Activated CD8-positive, alpha-beta T cell treated with anti-CD3 and anti-CD28 coated beads, Interleukin-2, amount 10 ng/mL, durations not matched to agents 7 days and 5 days (primary cell): ENCODE results near the gene OR14A2. TPM values are rescaled to one million over a fixed set of nuclear protein-coding genes. Genes with fewer than 3 reads are reported as not detected.
"Not testable (repeated sequence)": the region's sequence is repeated elsewhere in the genome, so short reads cannot be mapped to it uniquely, and the experiment has no call there.

Experiments used
- ATAC-seq: fragments of 150-1000 bp; cut with Tn5 transposase; one replicate; pipeline ENCODE4 v1.10.0; 2021; ENCODE audit warnings: moderate library complexity
- CTCF ChIA-PET: fragments of 350-600 bp; sonication (Branson Sonifier 250); formaldehyde crosslinking; loops from one replicate; lab custom pipeline; 2021; ENCODE audit warnings: antibody characterized with exemption; lab: Charles Lee
- POLR2A ChIA-PET: fragments of 350-600 bp; sonication (Branson Sonifier 250); formaldehyde crosslinking; loops from one replicate; lab custom pipeline; 2021; ENCODE audit warnings: antibody characterized with exemption; lab: Charles Lee
- DNase-seq: peaks from one replicate; pipeline ENCODE4 v3.0.0-alpha.2; 2020
- H3K27ac Mint-ChIP-seq: one replicate; pipeline ENCODE4 v1.8.0; 2021; ENCODE audit warnings: mild to moderate bottlenecking, mixed read lengths
- H3K27me3 Mint-ChIP-seq: one replicate; pipeline ENCODE4 v1.8.0; 2021; ENCODE audit warnings: low read depth, mixed read lengths
- H3K36me3 Mint-ChIP-seq: one replicate; pipeline ENCODE4 v1.8.0; 2021; ENCODE audit warnings: low read depth, mixed read lengths
- H3K4me1 Mint-ChIP-seq: one replicate; pipeline ENCODE4 v1.8.0; 2021; ENCODE audit warnings: low read depth, mixed read lengths
- H3K4me3 Mint-ChIP-seq: one replicate; pipeline ENCODE4 v1.8.0; 2021; ENCODE audit warnings: mild to moderate bottlenecking, mixed read lengths
- H3K9me3 Mint-ChIP-seq: one replicate; pipeline ENCODE4 v1.8.0; 2022; ENCODE audit warnings: mixed read lengths; ENCODE audit not compliant: insufficient read depth
- total RNA-seq, 2 experiments: library from RNA; stranded (reverse); gene quantifications; one replicate each; pipeline ENCODE4 v1.2.3, GENCODE V29; 2021

The OR14A2 gene
- not detected for total RNA-seq

DNA sequence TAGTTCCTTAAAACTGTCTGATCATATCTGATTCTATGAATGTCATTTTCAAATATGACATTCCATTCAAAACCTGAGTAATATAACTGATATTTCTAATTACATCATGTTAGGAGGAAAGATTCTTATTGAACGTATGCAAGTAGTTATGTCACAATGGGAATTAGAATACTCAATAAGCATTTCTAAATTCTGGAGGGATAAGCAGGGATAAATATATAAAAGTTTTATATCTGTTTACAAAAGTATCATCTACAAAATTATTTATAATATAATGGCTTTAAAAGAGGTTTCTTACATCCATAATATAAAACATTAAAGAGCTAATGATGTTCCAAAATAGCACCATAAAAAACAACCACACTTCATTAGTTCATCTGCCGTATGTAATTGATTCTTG, at the start of gene OR14A2:
TSS of gene OR14A2 (minus strand) at position 101 of the 400 bp plus-strand sequence.
- H3K27me3 Mint-ChIP-seq: no peaks in the 10 kb centered on the region
- H3K4me1 Mint-ChIP-seq: no peaks in the 10 kb centered on the region
- peaks cover 3% of the 10 kb centered on the region for H3K9me3 Mint-ChIP-seq
- DNase-seq (no peak), ATAC-seq (no peak)
- ChIA-PET POLR2A (no interaction called here), CTCF (no interaction called here)
- H3K27ac Mint-ChIP-seq: no peak within 1 kb of the TSS
- no peaks in the 10 kb centered on the region for H3K36me3 Mint-ChIP-seq
- H3K4me3 Mint-ChIP-seq: no peak within 1 kb of the TSS

DNA sequence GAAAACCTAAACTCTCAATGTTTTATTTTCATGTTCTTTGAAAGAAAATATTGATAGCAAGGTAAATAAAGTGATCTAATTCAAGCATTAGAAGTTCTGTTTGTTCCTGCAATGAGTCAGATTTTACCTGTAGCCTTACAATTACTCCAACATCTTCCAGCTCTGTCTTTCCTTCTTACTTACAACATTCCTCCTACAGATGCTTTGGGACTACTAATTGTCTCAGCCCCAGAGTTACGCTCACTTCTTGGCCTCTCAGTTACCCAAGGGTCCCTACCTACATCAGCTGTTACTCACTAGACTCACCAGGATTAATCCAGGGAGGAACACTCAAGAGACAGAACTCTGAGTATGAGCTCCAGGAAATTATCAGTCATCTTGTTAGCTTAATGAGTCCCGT, 49.6 kb upstream of the OR14A2 start:
- no peaks in the 10 kb centered on the region for H3K27me3 Mint-ChIP-seq
- no peak for DNase-seq
- no peak for ATAC-seq
- no peaks in the 10 kb centered on the region for H3K4me1 Mint-ChIP-seq
- H3K36me3 Mint-ChIP-seq: no peaks in the 10 kb centered on the region
- no peak overlapping the region for H3K27ac Mint-ChIP-seq
- H3K9me3 Mint-ChIP-seq: no peaks in the 10 kb centered on the region
- CTCF ChIA-PET: no interaction called here
- no peak overlapping the region for H3K4me3 Mint-ChIP-seq
- POLR2A ChIA-PET: no interaction called here

DNA sequence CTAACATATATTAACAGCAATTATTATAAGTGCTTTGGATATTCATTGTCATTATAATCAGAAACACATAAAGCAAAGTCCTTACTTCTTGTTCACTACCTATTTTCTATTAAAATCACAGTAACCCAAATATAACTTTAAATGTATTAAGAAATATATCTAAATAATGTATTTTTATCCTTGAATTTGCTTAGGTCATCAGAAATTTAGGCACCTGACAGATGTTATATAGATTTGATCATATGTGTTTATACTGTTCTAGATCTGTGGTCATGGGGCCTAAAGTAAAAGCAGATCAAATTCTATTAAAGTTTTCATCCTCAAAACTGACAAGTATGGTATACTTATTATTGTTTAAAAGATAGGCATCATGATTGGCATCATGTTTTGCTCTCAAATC, 21.7 kb upstream of the OR14A2 start:
- ATAC-seq (no peak), DNase-seq (no peak)
- H3K9me3 Mint-ChIP-seq: no peaks in the 10 kb centered on the region
- H3K4me1 Mint-ChIP-seq: no peaks in the 10 kb centered on the region
- H3K36me3 Mint-ChIP-seq: no peaks in the 10 kb centered on the region
- no peak overlapping the region for H3K27ac Mint-ChIP-seq
- POLR2A ChIA-PET: no interaction called here
- CTCF ChIA-PET: no interaction called here
- no peaks in the 10 kb centered on the region for H3K27me3 Mint-ChIP-seq
- no peak overlapping the region for H3K4me3 Mint-ChIP-seq

DNA sequence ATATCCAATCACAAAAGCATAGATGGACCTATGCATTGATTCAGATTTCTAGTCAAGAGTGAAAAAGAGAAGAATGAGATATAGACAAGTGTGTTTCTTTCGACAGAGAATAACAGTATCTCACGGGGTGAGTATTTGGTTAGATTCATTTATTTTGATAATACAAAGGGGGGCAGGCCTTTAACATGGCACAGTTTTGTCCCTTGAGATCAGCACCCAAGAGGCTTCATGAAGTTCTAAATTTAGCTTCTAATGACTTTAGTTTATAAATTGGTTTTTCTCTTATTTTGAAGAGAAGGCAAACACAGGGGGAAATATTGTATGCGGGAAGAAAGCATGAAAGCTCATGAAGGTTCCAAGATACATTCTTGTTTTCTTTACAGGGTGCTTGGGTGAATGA, 12.5 kb upstream of the OR14A2 start, which contains the start of gene OR1C1:
TSS of gene OR1C1 (minus strand) at position 101 of the 400 bp plus-strand sequence. CDS start 2,150 bp downstream, outside the sequence.
- Mint-ChIP-seq H3K36me3 (no peaks in the 10 kb centered on the region), H3K27ac (no peak within 1 kb of the TSS), H3K9me3 (no peaks in the 10 kb centered on the region), H3K4me3 (no peak within 1 kb of the TSS), H3K4me1 (no peaks in the 10 kb centered on the region), H3K27me3 (no peaks in the 10 kb centered on the region)
- DNase-seq (no peak), ATAC-seq (no peak)
- ChIA-PET POLR2A (no interaction called here), CTCF (no interaction called here)

DNA sequence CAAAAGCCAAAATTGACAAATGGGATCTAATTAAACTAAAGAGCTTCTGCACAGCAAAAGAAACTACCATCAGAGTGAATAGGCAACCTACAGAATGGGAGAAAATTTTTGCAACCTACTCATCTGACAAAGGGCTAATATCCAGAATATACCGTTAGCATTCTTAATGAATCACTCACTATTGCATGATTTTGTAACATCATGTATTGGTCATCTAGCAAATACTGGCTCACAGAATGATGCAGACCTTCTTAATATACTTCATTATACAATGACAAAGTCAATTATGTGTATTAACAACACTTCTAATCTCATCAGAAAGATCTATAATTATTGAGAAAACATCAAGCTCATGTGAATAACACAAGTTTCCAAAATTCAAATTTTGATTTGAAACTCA, 6.4 kb upstream of the OR14A2 start:
- ATAC-seq, H3K36me3 Mint-ChIP-seq, H3K4me1 Mint-ChIP-seq, H3K9me3 Mint-ChIP-seq, H3K27me3 Mint-ChIP-seq, POLR2A ChIA-PET, DNase-seq, H3K4me3 Mint-ChIP-seq, H3K27ac Mint-ChIP-seq, CTCF ChIA-PET: not testable (repeated sequence)

DNA sequence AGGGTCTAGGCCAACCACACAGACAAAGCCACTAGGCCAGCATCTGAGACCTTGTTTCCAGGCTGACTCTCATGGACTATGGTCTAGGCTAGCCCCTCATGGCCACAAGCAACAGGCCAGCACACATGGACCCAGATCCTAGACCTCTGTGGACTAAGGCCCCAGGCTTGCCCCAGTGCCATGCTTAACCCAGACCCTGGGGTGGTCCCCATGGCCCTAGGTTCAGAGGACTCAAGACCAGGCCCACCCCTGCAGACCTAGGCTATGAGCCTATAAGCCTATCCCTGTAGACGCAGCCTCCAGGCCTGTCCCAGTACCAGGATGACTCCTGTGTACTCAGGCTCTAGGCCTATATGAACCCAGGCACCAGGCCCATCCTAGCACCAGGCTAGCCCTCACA, 1.9 kb upstream of the OR14A2 start:
- Mint-ChIP-seq H3K27ac (no peak overlapping the region), H3K9me3 (peaks cover 3% of the 10 kb centered on the region), H3K4me3 (no peak overlapping the region), H3K27me3 (no peaks in the 10 kb centered on the region), H3K36me3 (no peaks in the 10 kb centered on the region), H3K4me1 (no peaks in the 10 kb centered on the region)
- DNase-seq (no peak), ATAC-seq (no peak)
- CTCF ChIA-PET: no interaction called here
- POLR2A ChIA-PET: no interaction called here

DNA sequence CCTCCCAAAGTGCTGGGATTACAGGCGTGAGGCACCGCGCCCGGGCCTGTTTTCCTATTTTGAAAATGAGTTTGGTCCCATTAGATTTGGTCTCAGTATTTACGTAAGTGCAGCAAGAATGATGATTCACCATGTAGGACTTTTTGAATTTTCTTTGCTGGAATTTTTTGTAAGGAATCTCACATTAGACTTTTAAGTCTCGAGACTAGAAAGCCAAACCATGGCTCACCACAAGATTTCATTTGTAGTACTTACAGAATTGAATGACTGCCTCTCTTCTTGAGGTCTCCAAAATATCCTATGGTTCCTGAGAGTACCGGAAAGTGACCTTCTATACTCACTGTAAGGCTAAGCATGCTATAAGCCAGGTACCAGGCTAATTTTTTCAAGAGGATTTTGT, 325 bp downstream of the OR14A2 start:
- POLR2A ChIA-PET: no interaction called here

DNA sequence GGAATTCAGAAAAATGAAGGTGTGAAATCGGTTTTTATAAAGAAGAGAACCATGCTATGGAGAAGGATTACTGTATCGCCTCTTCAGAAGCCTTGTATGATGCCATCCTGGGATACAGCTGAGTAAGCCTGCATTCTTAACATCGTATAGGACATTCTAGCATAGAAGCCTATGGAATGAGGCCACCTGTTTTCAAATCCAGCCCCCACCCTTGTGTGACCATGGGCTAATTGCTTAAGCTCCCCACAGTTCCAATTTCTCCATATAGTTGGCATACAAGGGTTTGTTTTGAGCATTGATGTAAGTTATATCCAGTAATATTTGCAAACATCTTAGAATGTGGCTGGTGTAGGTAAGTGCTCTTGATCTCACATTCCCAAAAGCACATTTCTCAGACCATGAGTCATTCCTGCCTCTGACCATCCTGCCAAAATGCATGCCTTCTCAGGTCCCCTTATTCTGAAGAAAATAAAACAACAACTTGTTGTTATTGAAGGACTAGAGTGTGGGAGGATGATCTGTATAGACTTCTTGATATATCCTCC, 1.5 kb downstream of the OR14A2 start:
- no peak for DNase-seq
- Mint-ChIP-seq H3K9me3 (peaks cover 3% of the 10 kb centered on the region), H3K27ac (no peak overlapping the region), H3K36me3 (no peaks in the 10 kb centered on the region), H3K27me3 (no peaks in the 10 kb centered on the region), H3K4me1 (no peaks in the 10 kb centered on the region), H3K4me3 (no peak overlapping the region)
- POLR2A ChIA-PET: no interaction called here
- ATAC-seq: no peak
- CTCF ChIA-PET: no interaction called here

More for the DNA sequence above, 325 bp downstream of the OR14A2 start:
- H3K27me3 Mint-ChIP-seq: no peaks in the 10 kb centered on the region
- DNase-seq: no peak
- CTCF ChIA-PET: no interaction called here
- no peak for ATAC-seq
- no peak overlapping the region for H3K4me3 Mint-ChIP-seq
- H3K27ac Mint-ChIP-seq: no peak overlapping the region
- peaks cover 3% of the 10 kb centered on the region for H3K9me3 Mint-ChIP-seq
- H3K36me3 Mint-ChIP-seq: no peaks in the 10 kb centered on the region
- no peaks in the 10 kb centered on the region for H3K4me1 Mint-ChIP-seq

DNA sequence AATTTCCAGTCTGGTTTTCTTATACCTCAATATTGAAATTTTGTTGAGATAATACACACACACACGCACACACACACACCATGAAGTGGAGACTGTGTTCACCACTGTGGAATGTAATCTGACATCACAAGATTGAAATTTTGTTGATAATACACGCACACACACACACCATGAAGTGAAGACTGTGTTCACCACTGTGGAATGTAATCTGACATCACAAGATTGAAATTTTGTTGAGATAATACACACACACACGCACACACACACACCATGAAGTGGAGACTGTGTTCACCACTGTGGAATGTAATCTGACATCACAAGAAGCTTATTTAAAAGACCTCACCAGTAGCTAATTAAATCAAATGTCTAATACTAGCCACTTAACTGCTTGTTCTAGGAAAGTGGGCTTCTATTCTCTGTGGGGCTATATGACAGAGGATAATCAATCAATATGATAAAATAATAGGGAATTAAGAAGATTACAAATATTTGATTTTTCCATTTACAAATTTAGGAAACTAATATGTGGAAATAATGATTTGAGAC, 5.7 kb downstream of the OR14A2 start:
- H3K4me3 Mint-ChIP-seq, H3K27me3 Mint-ChIP-seq, H3K36me3 Mint-ChIP-seq, ATAC-seq, CTCF ChIA-PET, DNase-seq, H3K4me1 Mint-ChIP-seq, H3K27ac Mint-ChIP-seq, H3K9me3 Mint-ChIP-seq, POLR2A ChIA-PET: not testable (repeated sequence)

DNA sequence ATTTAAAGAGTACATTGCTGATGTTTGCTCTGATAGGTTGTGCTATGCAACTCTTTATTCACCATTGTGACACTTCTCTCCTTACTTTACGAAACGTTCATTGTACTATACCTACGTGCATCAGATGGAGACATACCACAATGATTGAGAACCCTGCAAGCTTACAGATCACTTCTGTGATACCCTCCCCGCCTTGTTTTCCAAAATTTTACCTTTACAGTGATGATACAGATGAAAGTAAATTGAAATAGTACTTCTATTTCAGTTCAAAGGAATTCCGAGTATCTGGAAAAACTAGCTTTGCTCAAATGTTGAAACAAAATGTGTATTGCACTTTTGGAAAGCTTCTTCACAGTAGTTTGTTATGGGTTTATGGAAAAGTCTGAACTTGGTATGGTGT, 6.2 kb downstream of the OR14A2 start:
- no peak for ATAC-seq
- ChIA-PET CTCF (no interaction called here), POLR2A (no interaction called here)
- no peak overlapping the region for H3K4me3 Mint-ChIP-seq
- H3K27ac Mint-ChIP-seq: no peak overlapping the region
- H3K36me3 Mint-ChIP-seq: no peaks in the 10 kb centered on the region
- no peaks in the 10 kb centered on the region for H3K9me3 Mint-ChIP-seq
- no peak for DNase-seq
- no peaks in the 10 kb centered on the region for H3K4me1 Mint-ChIP-seq
- no peaks in the 10 kb centered on the region for H3K27me3 Mint-ChIP-seq

DNA sequence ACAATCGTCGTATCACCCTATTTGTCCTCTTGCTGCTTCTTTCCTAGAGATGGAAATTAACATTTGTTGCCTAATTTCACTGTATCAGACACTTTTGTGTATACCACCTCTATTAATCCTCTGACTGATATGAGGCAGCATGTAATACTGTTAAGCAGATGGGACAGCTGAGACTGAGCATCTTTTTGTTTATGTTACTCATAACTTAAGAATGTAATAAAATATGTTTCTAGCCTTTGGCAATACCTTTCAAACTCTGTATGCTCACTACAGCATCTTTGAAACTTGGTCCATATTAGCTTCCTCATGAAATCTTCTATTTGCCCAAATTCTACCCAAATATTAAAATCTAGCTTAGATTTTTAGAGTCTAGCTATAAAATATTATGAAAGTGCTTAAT, 7.2 kb downstream of the OR14A2 start:
- Mint-ChIP-seq H3K27me3 (no peaks in the 10 kb centered on the region), H3K4me1 (no peaks in the 10 kb centered on the region), H3K4me3 (no peak overlapping the region), H3K9me3 (no peaks in the 10 kb centered on the region), H3K27ac (no peak overlapping the region), H3K36me3 (no peaks in the 10 kb centered on the region)
- CTCF ChIA-PET: no interaction called here
- POLR2A ChIA-PET: no interaction called here
- no peak for ATAC-seq
- DNase-seq: no peak

DNA sequence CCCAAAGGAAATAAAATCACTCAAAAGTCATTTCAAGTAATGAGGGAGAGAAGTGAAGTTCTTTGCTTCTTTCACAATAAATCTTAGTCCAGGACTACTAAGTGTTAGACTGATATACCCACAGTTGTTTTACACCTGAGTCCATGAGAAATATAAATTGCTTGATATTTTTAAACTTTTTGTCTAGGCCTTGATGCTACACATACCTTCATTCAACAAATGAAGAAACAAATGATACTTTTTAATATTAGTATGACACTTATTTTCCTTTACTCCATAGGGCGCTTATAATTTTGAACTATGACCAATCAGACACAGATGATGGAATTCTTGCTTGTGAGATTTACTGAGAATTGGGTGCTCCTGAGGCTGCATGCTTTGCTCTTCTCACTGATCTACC, 9.6 kb downstream of the OR14A2 start, which contains the start of gene OR14K1:
TSS of gene OR14K1 (plus strand) at position 301 of the 400 bp plus-strand sequence. CDS start at position 301, 0 bp downstream.
- no peaks in the 10 kb centered on the region for H3K27me3 Mint-ChIP-seq
- no peaks in the 10 kb centered on the region for H3K9me3 Mint-ChIP-seq
- H3K27ac Mint-ChIP-seq: no peak within 1 kb of the TSS
- no peaks in the 10 kb centered on the region for H3K36me3 Mint-ChIP-seq
- ChIA-PET POLR2A (no interaction called here), CTCF (no interaction called here)
- no peak for ATAC-seq
- H3K4me3 Mint-ChIP-seq: no peak within 1 kb of the TSS
- DNase-seq: no peak
- H3K4me1 Mint-ChIP-seq: no peaks in the 10 kb centered on the region

DNA sequence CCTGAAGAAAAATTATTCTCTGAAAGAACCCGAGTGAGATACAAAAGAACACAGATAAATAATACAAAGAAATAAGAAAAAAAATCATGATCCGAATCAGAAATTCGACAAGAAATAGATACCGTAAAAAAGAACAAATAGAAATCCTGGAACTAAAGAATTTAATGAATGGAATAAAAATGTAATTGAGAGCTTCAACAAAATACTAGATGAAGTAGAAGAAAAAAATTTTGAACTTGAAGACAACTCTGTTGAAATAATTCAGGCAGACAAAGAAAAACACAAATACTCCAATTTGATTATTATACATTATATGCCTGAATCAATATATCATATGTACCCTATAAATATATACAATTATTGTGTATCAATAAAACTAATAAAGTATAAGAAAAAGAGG, 26.7 kb downstream of the OR14A2 start:
- ATAC-seq: no peak
- POLR2A ChIA-PET: no interaction called here
- no peaks in the 10 kb centered on the region for H3K27me3 Mint-ChIP-seq

More for the DNA sequence above, 26.7 kb downstream of the OR14A2 start:
- Mint-ChIP-seq H3K4me3 (no peak overlapping the region), H3K36me3 (no peaks in the 10 kb centered on the region), H3K9me3 (no peaks in the 10 kb centered on the region), H3K27ac (no peak overlapping the region), H3K4me1 (no peaks in the 10 kb centered on the region)
- no peak for DNase-seq
- CTCF ChIA-PET: no interaction called here
